GM23248 (cell line): Measurements from ENCODE around the gene PLK5. TPM values are rescaled to one million over a fixed set of nuclear protein-coding genes. Genes with fewer than 3 reads are reported as not detected.

Experiments used
- DNase-seq: peaks from one replicate; pipeline ENCODE4 v3.0.0-alpha.2; 2015
- H2AFZ ChIP-seq: fragments of 200-600 bp; sonication (generic); 2 replicates; pipeline ENCODE4 v1.6.1; 2016; ENCODE audit warnings: antibody characterized with exemption
- H3F3A ChIP-seq: fragments of 200-600 bp; sonication (generic); 2 replicates; pipeline ENCODE4 v1.6.1; 2016; ENCODE audit warnings: mild to moderate bottlenecking, antibody characterized with exemption, mixed run types; ENCODE audit not compliant: insufficient read depth
- H3K27ac ChIP-seq: fragments of 200-600 bp; sonication (generic); 2 replicates; pipeline ENCODE4 v1.5.1; 2016; ENCODE audit warnings: mild to moderate bottlenecking
- H3K27me3 ChIP-seq: fragments of 200-600 bp; sonication (generic); replicated peaks from 2 replicates; pipeline ENCODE4 v1.6.1; 2016; ENCODE audit warnings: mild to moderate bottlenecking; ENCODE audit not compliant: insufficient read depth
- H3K36me3 ChIP-seq: fragments of 200-600 bp; sonication (generic); 2 replicates; pipeline ENCODE4 v1.6.1; 2016; ENCODE audit warnings: low read depth, mild to moderate bottlenecking
- H3K4me1 ChIP-seq: fragments of 200-600 bp; sonication (generic); 2 replicates; pipeline ENCODE4 v1.6.1; 2016; ENCODE audit warnings: mild to moderate bottlenecking; ENCODE audit not compliant: insufficient read depth
- H3K4me2 ChIP-seq: fragments of 200-600 bp; sonication (generic); one replicate; pipeline ENCODE4 v1.6.1; 2016; ENCODE audit warnings: mild to moderate bottlenecking; ENCODE audit not compliant: unreplicated experiment
- H3K4me3 ChIP-seq: fragments of 200-600 bp; sonication (generic); 2 replicates; pipeline ENCODE4 v1.5.1; 2016; ENCODE audit warnings: mild to moderate bottlenecking
- H3K79me2 ChIP-seq: fragments of 200-600 bp; sonication (generic); 2 replicates; pipeline ENCODE4 v1.6.1; 2016; ENCODE audit warnings: mild to moderate bottlenecking; ENCODE audit not compliant: insufficient read depth
- H3K9ac ChIP-seq: fragments of 200-600 bp; sonication (generic); 2 replicates; pipeline ENCODE4 v1.6.1; 2016; ENCODE audit warnings: mild to moderate bottlenecking
- H3K9me2 ChIP-seq: fragments of 200-600 bp; sonication (generic); 2 replicates; pipeline ENCODE4 v1.6.1; 2016; ENCODE audit warnings: mixed run types, mild to moderate bottlenecking, moderate library complexity; ENCODE audit not compliant: insufficient read depth
- H3K9me3 ChIP-seq: fragments of 200-600 bp; sonication (generic); one replicate; pipeline ENCODE4 v1.6.1; 2017; ENCODE audit warnings: low read depth
- H4K20me1 ChIP-seq: fragments of 200-600 bp; sonication (generic); 2 replicates; pipeline ENCODE4 v1.6.0; 2016; ENCODE audit not compliant: insufficient read depth
- EZH2 ChIP-seq: fragments of 200-600 bp; sonication (generic); IDR thresholded peaks from 2 replicates; pipeline ENCODE4 v1.6.1; 2018; ENCODE audit warnings: antibody characterized with exemption, mild to moderate bottlenecking; ENCODE audit not compliant: insufficient read depth, poor library complexity, severe bottlenecking
- EZH2phosphoT487 ChIP-seq: fragments of 200-600 bp; sonication (generic); IDR thresholded peaks from 2 replicates; pipeline ENCODE4 v1.6.1; 2018; ENCODE audit warnings: antibody characterized with exemption, moderate library complexity, mild to moderate bottlenecking, low read depth; ENCODE audit not compliant: insufficient read depth
- WGBS, 2 experiments: methylation state at CpG; one replicate each; pipeline ENCODE4 v1.1.6; 2015 to 2017; ENCODE audit warnings: low lambda C conversion rate in 2 of 2, low coverage in 1 of 2; ENCODE audit errors: missing lambda C conversion rate in 2 of 2; 5-methylcytosine and 5-hydroxymethylcytosine counted together
- in situ Hi-C: fragments of 300-500 bp; cut with MboI; formaldehyde crosslinking; loops from 2 replicates; pipeline ENCODE4 v1.15.0; 2020
- polyA plus RNA-seq: library from polyadenylated mRNA; unstranded; fragments of >200 nt; fragmentation: Nextera tagmentation; extraction: Ambion mirVana; gene quantifications from 2 replicates; pipeline ENCODE4 v1.2.1, GENCODE V29; 2016
- total RNA-seq: library from RNA; depleted of rRNA; stranded (reverse); fragments of >200 nt; shearing (Covaris generic); gene quantifications from 2 replicates; pipeline ENCODE4 v1.2.3, GENCODE V29; 2014

The PLK5 gene
- total and polyA plus RNA-seq, 2 experiments from 2014 or later, result not detected

- Histone ChIP-seq H3K9ac (no peak overlapping the region), H4K20me1 (no peaks in the 10 kb centered on the region), H3K27me3 (no peaks in the 10 kb centered on the region), H3K27ac (no peak overlapping the region), H3K9me3 (no peaks in the 10 kb centered on the region), H3F3A (no peaks in the 10 kb centered on the region), H3K36me3 (no peaks in the 10 kb centered on the region), H2AFZ (no peak overlapping the region), H3K4me1 (no peaks in the 10 kb centered on the region), H3K9me2 (no peaks in the 10 kb centered on the region), H3K4me2 (no peak overlapping the region), H3K4me3 (no peak overlapping the region), H3K79me2 (no peaks in the 10 kb centered on the region)
- in situ Hi-C loops, result no loop called here
- WGBS, 2 experiments, result 68% methylated on average over 17 of the region's 17 CpGs
- no peak for DNase-seq
- no peak for TF ChIP-seq EZH2phosphoT487
- TF ChIP-seq EZH2, result no peak
These were observed 27.5 kb downstream of the PLK5 start for GRCh38 chr19:1551068-1552040.

GRCh38 chr19:1553415-1553814 is 29.5 kb downstream of the PLK5 start:
- Histone ChIP-seq H3K27me3 (no peaks in the 10 kb centered on the region), H3K4me1 (no peaks in the 10 kb centered on the region), H3K9me3 (no peaks in the 10 kb centered on the region), H3K4me3 (no peak overlapping the region), H3K27ac (no peak overlapping the region), H2AFZ (no peak overlapping the region), H3K9ac (no peak overlapping the region), H3K9me2 (no peaks in the 10 kb centered on the region), H3K79me2 (peaks cover 5% of the 10 kb centered on the region; the same call in 1 of the 2 replicates), H4K20me1 (no peaks in the 10 kb centered on the region), H3K4me2 (no peak overlapping the region), H3F3A (no peaks in the 10 kb centered on the region), H3K36me3 (no peaks in the 10 kb centered on the region)
- 72 to 73% methylated on average over 10 of the region's 10 CpGs for WGBS, 2 experiments
- no peak for DNase-seq
- in situ Hi-C loops, result no loop called here
- TF ChIP-seq EZH2phosphoT487 (no peak), EZH2 (no peak)

- Histone ChIP-seq H4K20me1 (no peaks in the 10 kb centered on the region), H3K9me2 (no peaks in the 10 kb centered on the region), H3F3A (no peaks in the 10 kb centered on the region), H3K36me3 (no peaks in the 10 kb centered on the region), H3K9ac (no peak overlapping the region), H3K4me1 (no peaks in the 10 kb centered on the region), H3K27me3 (no peaks in the 10 kb centered on the region), H3K4me3 (no peak overlapping the region), H3K4me2 (no peak overlapping the region), H3K9me3 (no peaks in the 10 kb centered on the region), H3K27ac (no peak overlapping the region), H2AFZ (no peak overlapping the region), H3K79me2 (peaks cover 15% of the 10 kb centered on the region; the same call in 1 of the 2 replicates)
- in situ Hi-C loops, result no loop called here
- no peak for TF ChIP-seq EZH2
- no peak for TF ChIP-seq EZH2phosphoT487
- WGBS, 2 experiments, result 95 to 97% methylated on average over 20 to 24 of the region's 24 CpGs
- DNase-seq, result no peak
These were observed 31.1 kb downstream of the PLK5 start for GRCh38 chr19:1554968-1555367.

GRCh38 chr19:1555487-1556389 is 31.9 kb downstream of the PLK5 start:
- Histone ChIP-seq H3K4me2 (no peak overlapping the region), H3K36me3 (no peaks in the 10 kb centered on the region), H3K79me2 (peaks cover 21% of the 10 kb centered on the region), H2AFZ (no peak overlapping the region), H3K9me3 (no peaks in the 10 kb centered on the region), H4K20me1 (no peaks in the 10 kb centered on the region), H3K27ac (no peak overlapping the region), H3K9ac (no peak overlapping the region), H3K27me3 (no peaks in the 10 kb centered on the region), H3K4me3 (no peak overlapping the region), H3F3A (no peaks in the 10 kb centered on the region), H3K4me1 (no peaks in the 10 kb centered on the region), H3K9me2 (no peaks in the 10 kb centered on the region)
- TF ChIP-seq EZH2phosphoT487 (no peak), EZH2 (no peak)
- WGBS, 2 experiments, result 95 to 98% methylated on average over 48 to 120 of the region's 121 CpGs
- in situ Hi-C loops, result no loop called here
- DNase-seq, result no peak
